Measurements from ENCODE around the gene C1orf226. TPM values are rescaled to one million over a fixed set of nuclear protein-coding genes. Genes with fewer than 3 reads are reported as not detected.

C1orf226 gene
- total and polyA plus RNA-seq, 4 donors: 2.2 to 25.2 (median 10.8) TPM

GRCh38 chr1:162364498-162364897 is 17.0 kb upstream of the C1orf226 start (continued):
- no peak for TF ChIP-seq ZBTB33 (IDR thresholded peaks at IDR 0.05)
- no peak for TF ChIP-seq JUND (IDR thresholded peaks at IDR 0.05)
- no peak for TF ChIP-seq RAD21 (IDR thresholded peaks at IDR 0.05)

- DNase-seq (ENCODE audit: low spot score): no peak
- H3K4me3 ChIP-seq (ENCODE audit: low read depth in 1 of 3, low read length in 3 of 3): no peak overlapping the region
- no peak overlapping the region for H3K9ac ChIP-seq (ENCODE audit: low read depth in 1 of 2, low read length in 2 of 2)
- no peaks in the 10 kb centered on the region for H3K36me3 ChIP-seq (ENCODE audit: control insufficient read depth in 4 of 4, insufficient read depth in 3 of 4, low read depth in 1 of 4, low read length in 3 of 4)
- TF ChIP-seq ZBTB33 (IDR thresholded peaks at IDR 0.05) (peak; percentile 92), MAX (IDR thresholded peaks at IDR 0.05) (peak; percentile 89), EGR1 (IDR thresholded peaks at IDR 0.05; ENCODE audit: low read depth in 2 of 2) (peak in 1 of 2 donors; percentile 62), HNF4G (IDR thresholded peaks at IDR 0.05) (peak; percentile 91), SP1 (IDR thresholded peaks at IDR 0.05) (peak; percentile 100), JUND (IDR thresholded peaks at IDR 0.05) (peak; percentile 90 to 94), FOXA1 (IDR thresholded peaks at IDR 0.05) (no peak), RXRA (IDR thresholded peaks at IDR 0.05) (peak; percentile 96), GABPA (IDR thresholded peaks at IDR 0.05 in 1 of 2, conservative IDR thresholded peaks at IDR 0.05 in 1 of 2) (no peak), FOXA2 (IDR thresholded peaks at IDR 0.05) (peak; percentile 48), TAF1 (conservative IDR thresholded peaks at IDR 0.05) (no peak), RAD21 (IDR thresholded peaks at IDR 0.05) (peak; percentile 21 to 49), NR2F2 (IDR thresholded peaks at IDR 0.05) (peak; percentile 62), REST (IDR thresholded peaks at IDR 0.05) (peak; percentile 82), CTCF (IDR thresholded peaks at IDR 0.05; ENCODE audit: low read depth, low read length, missing input control) (no peak), YY1 (IDR thresholded peaks at IDR 0.05) (no peak), ATF3 (IDR thresholded peaks at IDR 0.05) (peak; percentile 85), HNF4A (conservative IDR thresholded peaks at IDR 0.05) (peak; percentile 96 to 97)
- H3K9me3 ChIP-seq (ENCODE audit: control insufficient read depth in 4 of 4, low read length in 3 of 4): no peaks in the 10 kb centered on the region
- peak overlapping the region; percentile 32 to 73 for H3K27ac ChIP-seq (ENCODE audit: low read depth in 1 of 2, low read length in 2 of 2)
- no peaks in the 10 kb centered on the region for H3K27me3 ChIP-seq (ENCODE audit: control insufficient read depth in 4 of 4, insufficient read depth in 4 of 4, low read length in 3 of 4)
- H3K4me1 ChIP-seq (ENCODE audit: control insufficient read depth in 4 of 4, insufficient read depth in 4 of 4, low read length in 3 of 4): peaks cover 16 to 49% (median 28%) of the 10 kb centered on the region in 4 donors
- 84% methylated on average over 10 of the region's 10 CpGs for WGBS
Observed at GRCh38 chr1:162365284-162366020, 16.1 kb upstream of the C1orf226 start.

All from liver (tissue), 9 donors.